GM12875 (cell line): ENCODE measurements around the gene GRIN3B.

Experiments used
- H3K4me3 ChIP-seq: one replicate; pipeline ENCODE4 v1.5.1; 2011; ENCODE audit warnings: low read depth, low read length, control low read depth
- CTCF ChIP-seq: IDR thresholded peaks from 2 replicates; pipeline ENCODE4 v1.5.1; 2011; ENCODE audit warnings: low read depth, mild to moderate bottlenecking, control low read depth, inconsistent platforms, low read length, moderate library complexity, borderline replicate concordance; ENCODE audit not compliant: insufficient read depth

The GRIN3B gene

GRCh38 chr19:992670-993055, 7.6 kb upstream of the GRIN3B start:
- no peak for TF ChIP-seq CTCF
- no peak overlapping the region for H3K4me3 ChIP-seq

GRCh38 chr19:993361-993830, 6.8 kb upstream of the GRIN3B start:
- no peak overlapping the region for H3K4me3 ChIP-seq
- no peak for TF ChIP-seq CTCF

GRCh38 chr19:993831-994393, 6.3 kb upstream of the GRIN3B start:
- no peak for TF ChIP-seq CTCF
- no peak overlapping the region for H3K4me3 ChIP-seq

- TF ChIP-seq CTCF = no peak
- no peak overlapping the region for H3K4me3 ChIP-seq
Observed at GRCh38 chr19:994516-994915, 5.7 kb upstream of the GRIN3B start.

- no peak overlapping the region for H3K4me3 ChIP-seq
- no peak for TF ChIP-seq CTCF
Observed at GRCh38 chr19:995051-995827, 5.0 kb upstream of the GRIN3B start.

- no peak overlapping the region for H3K4me3 ChIP-seq
- TF ChIP-seq CTCF = no peak
Observed at GRCh38 chr19:996051-996838, 4.0 kb upstream of the GRIN3B start.
